Calu3 (cell line): ENCODE results near the gene WWOX. TPM values are rescaled to one million over a fixed set of nuclear protein-coding genes. Genes with fewer than 3 reads are reported as not detected.

ENCODE experiments used
- BruUV-seq: library from RNA; stranded (reverse); fragments of 400-500 nt; replicated peaks from 2 replicates; lab custom pipeline; 2021; lab: Mats Ljungman, UMichigan
- CTCF ChIA-PET: fragments of 300-600 bp; sonication (Branson Sonifier 250); formaldehyde crosslinking; loops from one replicate; lab custom pipeline; 2022; ENCODE audit warnings: antibody characterized with exemption; lab: Charles Lee
- DNase-seq: peaks from one replicate; pipeline ENCODE4 v3.0.0; 2022
- H3K27ac Mint-ChIP-seq: one replicate; pipeline ENCODE4 v1.8.0; 2022; ENCODE audit warnings: mixed read lengths; ENCODE audit not compliant: unreplicated experiment
- H3K27me3 Mint-ChIP-seq: one replicate; pipeline ENCODE4 v1.8.0; 2022; ENCODE audit warnings: mixed read lengths; ENCODE audit not compliant: unreplicated experiment
- H3K36me3 Mint-ChIP-seq: one replicate; pipeline ENCODE4 v1.8.0; 2022; ENCODE audit warnings: mild to moderate bottlenecking, moderate library complexity, mixed read lengths; ENCODE audit not compliant: insufficient read depth, unreplicated experiment
- H3K4me1 Mint-ChIP-seq: one replicate; pipeline ENCODE4 v1.8.0; 2022; ENCODE audit warnings: mild to moderate bottlenecking, low read depth, mixed read lengths; ENCODE audit not compliant: unreplicated experiment
- H3K4me3 Mint-ChIP-seq: one replicate; pipeline ENCODE4 v1.8.0; 2022; ENCODE audit warnings: mild to moderate bottlenecking, low read depth, moderate library complexity, mixed read lengths; ENCODE audit not compliant: unreplicated experiment
- H3K9me3 Mint-ChIP-seq: one replicate; pipeline ENCODE4 v1.8.0; 2022; ENCODE audit warnings: low read depth, mixed read lengths; ENCODE audit not compliant: unreplicated experiment
- CTCF ChIP-seq: fragments of 200-600 bp; IDR thresholded peaks from one replicate; pipeline ENCODE4 v1.8.0; 2022; ENCODE audit warnings: antibody characterized with exemption; ENCODE audit not compliant: unreplicated experiment
- intact Hi-C: fragments of 100-400 bp; cut with micrococcal nuclease; formaldehyde crosslinking; loops from one replicate; pipeline ENCODE4 v1.10.0; 2022; ENCODE audit not compliant: unreplicated experiment
- total RNA-seq: library from RNA; stranded (reverse); gene quantifications from 2 replicates; pipeline ENCODE4 v1.2.3, GENCODE V29; 2022

WWOX gene
- total RNA-seq, 1 experiment from 2014 or later: 33.5 TPM

GRCh38 chr16:78294538-78295225, 195.2 kb downstream of the WWOX start:
- no peaks in the 10 kb centered on the region for H3K27me3 Mint-ChIP-seq
- H3K36me3 Mint-ChIP-seq: no peaks in the 10 kb centered on the region
- no TSS peak for BruUV-seq
- H3K4me1 Mint-ChIP-seq: peaks cover 27% of the 10 kb centered on the region
- CTCF ChIA-PET: no interaction called here
- no peak overlapping the region for H3K4me3 Mint-ChIP-seq
- no peak for DNase-seq
- intact Hi-C loops: no loop called here
- TF ChIP-seq CTCF: no peak
- H3K9me3 Mint-ChIP-seq: peaks cover 5% of the 10 kb centered on the region
- H3K27ac Mint-ChIP-seq: peak overlapping the region; percentile 71

GRCh38 chr16:78297066-78297666, 197.7 kb downstream of the WWOX start:
- Mint-ChIP-seq H3K27ac (no peak overlapping the region), H3K36me3 (no peaks in the 10 kb centered on the region), H3K4me1 (peaks cover 27% of the 10 kb centered on the region), H3K27me3 (no peaks in the 10 kb centered on the region), H3K4me3 (no peak overlapping the region), H3K9me3 (peaks cover 7% of the 10 kb centered on the region)
- TF ChIP-seq CTCF: no peak
- no TSS peak for BruUV-seq
- no peak for DNase-seq
- CTCF ChIA-PET: no interaction called here
- intact Hi-C loops: no loop called here

GRCh38 chr16:78298986-78299385, 199.5 kb downstream of the WWOX start:
- Mint-ChIP-seq H3K4me3 (no peak overlapping the region), H3K9me3 (peaks cover 7% of the 10 kb centered on the region), H3K27ac (no peak overlapping the region), H3K4me1 (peaks cover 12% of the 10 kb centered on the region), H3K36me3 (no peaks in the 10 kb centered on the region), H3K27me3 (no peaks in the 10 kb centered on the region)
- TF ChIP-seq CTCF: no peak
- intact Hi-C loops: no loop called here
- CTCF ChIA-PET: interaction anchor here (0.6 to 0.7 kb wide), 2 partner anchors 63 to 1341 kb away, joined by 4 read pairs; no protein-coding TSS in a partner anchor
- no peak for DNase-seq
- no TSS peak for BruUV-seq

GRCh38 chr16:78300469-78300868, 201.0 kb downstream of the WWOX start:
- intact Hi-C loops: no loop called here
- TF ChIP-seq CTCF: no peak
- BruUV-seq: no TSS peak
- H3K27ac Mint-ChIP-seq: no peak overlapping the region
- H3K4me3 Mint-ChIP-seq: no peak overlapping the region
- peaks cover 8% of the 10 kb centered on the region for H3K9me3 Mint-ChIP-seq
- no peaks in the 10 kb centered on the region for H3K4me1 Mint-ChIP-seq
- no peak for DNase-seq
- H3K27me3 Mint-ChIP-seq: no peaks in the 10 kb centered on the region
- H3K36me3 Mint-ChIP-seq: no peaks in the 10 kb centered on the region
- CTCF ChIA-PET: no interaction called here
